Measurements from ENCODE around the gene RFTN1. TPM values are rescaled to one million over a fixed set of nuclear protein-coding genes. Genes with fewer than 3 reads are reported as not detected.

Gene RFTN1
- polyA plus RNA-seq, 3 donors from 2014 or later: 96.5 to 194 (median 109) TPM

DNA sequence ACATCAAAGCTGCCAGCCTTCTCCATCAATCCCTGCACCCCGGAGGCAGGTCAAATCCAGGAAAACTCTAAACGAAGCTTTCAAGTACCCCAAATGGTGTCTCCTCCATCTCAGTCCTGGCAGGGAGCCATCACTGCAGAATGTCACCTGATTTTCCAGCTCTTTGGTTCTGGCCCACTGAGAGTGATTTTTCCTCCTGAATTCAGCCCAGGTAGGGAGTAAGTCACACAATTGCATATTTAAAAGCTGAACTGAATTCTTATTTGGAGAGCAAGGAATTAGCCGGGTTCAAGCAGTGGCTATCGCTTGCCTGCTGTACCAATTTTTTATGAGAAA, 5.3 kb downstream of the RFTN1 start:
- no peak for DNase-seq
- peaks cover 6 to 18% (median 17%) of the 10 kb centered on the region in 3 donors for H3K36me3 Mint-ChIP-seq
- peaks cover 86 to 93% of the 10 kb centered on the region in 2 donors for H3K4me1 Mint-ChIP-seq
- H3K27ac Mint-ChIP-seq: peak overlapping the region; percentile 37 to 96 (median 80)
- no peaks in the 10 kb centered on the region for H3K9me3 Mint-ChIP-seq
- peaks cover 16 to 24% (median 20%) of the 10 kb centered on the region in 3 donors for H3K27me3 Mint-ChIP-seq (ENCODE audit: low read depth in 3 of 3)
- H3K4me3 Mint-ChIP-seq: peak overlapping the region in 4 of 5 donors; percentile 40 to 78 (median 60)

DNA sequence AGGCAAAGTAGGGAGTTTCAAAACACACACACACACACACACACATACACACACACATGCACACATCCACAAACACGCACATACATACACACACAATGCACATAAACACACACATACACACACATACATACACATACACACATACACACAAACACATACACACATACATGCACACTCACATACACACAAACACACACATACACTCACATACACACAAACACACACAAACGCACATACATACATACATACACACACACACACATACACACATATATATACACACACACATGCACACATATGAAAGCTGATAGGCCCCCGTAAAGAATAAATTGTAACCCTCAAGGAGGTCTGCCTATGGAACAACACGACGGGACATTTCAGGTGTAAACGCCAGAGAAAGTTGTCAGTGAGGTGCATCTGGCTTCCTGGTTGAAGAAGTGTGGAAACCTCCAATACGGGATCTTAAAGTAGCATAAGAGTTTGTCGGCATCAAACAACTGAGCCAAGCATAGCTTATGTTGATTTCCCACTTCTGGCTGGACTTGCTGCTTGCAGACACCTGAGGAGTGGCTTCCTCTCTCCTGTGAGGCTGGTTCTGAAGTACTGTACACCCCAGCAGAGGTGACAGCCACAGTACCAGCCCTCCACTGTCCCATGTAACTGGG, 5.8 kb downstream of the RFTN1 start:
- Mint-ChIP-seq H3K9me3 (no peaks in the 10 kb centered on the region), H3K36me3 (peaks cover 6 to 18% (median 18%) of the 10 kb centered on the region in 3 donors), H3K4me3 (peak overlapping the region in 4 of 5 donors; percentile 40 to 78 (median 60)), H3K27me3 (ENCODE audit: low read depth in 3 of 3) (peaks cover 12 to 23% (median 20%) of the 10 kb centered on the region in 3 donors), H3K27ac (peak overlapping the region; percentile 37 to 96 (median 80)), H3K4me1 (peaks cover 87 to 98% of the 10 kb centered on the region in 2 donors)
- no peak for DNase-seq

DNA sequence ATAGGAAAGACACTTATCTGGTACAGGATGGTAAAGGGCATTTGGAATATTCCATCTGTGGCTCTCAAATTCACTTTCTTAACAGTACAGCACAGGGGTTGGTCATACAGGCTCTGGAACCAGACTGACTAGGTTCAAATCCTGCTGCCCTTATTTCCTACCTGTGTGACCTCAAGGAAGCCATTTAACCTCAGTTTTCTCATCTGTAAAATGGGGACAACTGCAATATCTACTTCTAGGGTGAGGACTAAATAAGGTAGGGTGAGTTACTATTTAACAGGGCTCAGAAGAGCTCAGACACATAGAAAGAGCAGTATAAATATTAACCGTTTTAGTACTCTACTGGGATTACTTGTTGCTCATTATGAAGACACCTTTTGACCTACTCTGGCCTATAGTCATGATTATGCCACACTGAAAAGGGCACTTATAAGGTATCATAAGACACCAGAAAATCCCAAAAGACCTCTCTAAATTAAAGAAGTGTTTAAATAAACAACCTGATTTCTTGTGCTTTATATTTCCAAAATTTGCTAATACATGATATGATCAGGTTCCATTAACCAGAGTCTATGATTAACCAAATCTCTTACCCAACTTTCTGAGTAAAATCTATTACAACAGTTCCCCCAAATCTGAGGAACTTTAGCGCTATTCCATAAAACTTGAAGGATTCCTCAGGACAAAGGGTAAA, 6.5 kb downstream of the RFTN1 start:
- Mint-ChIP-seq H3K36me3 (peaks cover 6 to 22% (median 18%) of the 10 kb centered on the region in 3 donors), H3K9me3 (no peaks in the 10 kb centered on the region), H3K4me1 (peaks cover 88 to 100% of the 10 kb centered on the region in 2 donors), H3K27me3 (ENCODE audit: low read depth in 3 of 3) (peaks cover 6 to 16% (median 13%) of the 10 kb centered on the region in 3 donors), H3K4me3 (peak overlapping the region in 2 of 5 donors; percentile 62 to 78), H3K27ac (peak overlapping the region in 5 of 6 donors; percentile 33 to 96 (median 77))
- no peak for DNase-seq

DNA sequence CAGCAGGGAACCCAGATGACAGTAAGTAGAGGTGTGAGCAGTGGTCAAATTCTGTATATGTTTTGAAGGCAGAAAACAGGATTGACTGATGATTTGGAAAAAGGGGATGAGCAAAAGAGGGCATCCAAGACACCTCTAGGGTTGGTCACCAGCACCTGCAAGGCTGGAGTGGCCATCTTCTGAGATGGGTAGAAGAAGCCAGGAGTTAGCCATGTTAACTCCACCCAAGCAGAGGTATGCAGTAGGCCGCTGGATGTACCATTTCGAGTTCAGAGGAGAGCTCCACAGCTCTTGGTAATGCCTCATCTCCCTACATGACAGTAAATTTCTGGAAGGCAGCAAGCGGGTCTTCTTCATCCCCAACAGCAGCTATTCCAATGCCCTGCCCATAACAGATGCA, 7.0 kb downstream of the RFTN1 start:
- H3K36me3 Mint-ChIP-seq: peaks cover 6 to 22% (median 14%) of the 10 kb centered on the region in 3 donors
- peaks cover 84 to 99% of the 10 kb centered on the region in 2 donors for H3K4me1 Mint-ChIP-seq
- H3K27me3 Mint-ChIP-seq (ENCODE audit: low read depth in 3 of 3): peaks cover 3 to 11% (median 8%) of the 10 kb centered on the region in 3 donors
- no peak overlapping the region for H3K4me3 Mint-ChIP-seq
- no peaks in the 10 kb centered on the region for H3K9me3 Mint-ChIP-seq
- peak overlapping the region in 4 of 6 donors; percentile 38 to 67 (median 42) for H3K27ac Mint-ChIP-seq
- no peak for DNase-seq

DNA sequence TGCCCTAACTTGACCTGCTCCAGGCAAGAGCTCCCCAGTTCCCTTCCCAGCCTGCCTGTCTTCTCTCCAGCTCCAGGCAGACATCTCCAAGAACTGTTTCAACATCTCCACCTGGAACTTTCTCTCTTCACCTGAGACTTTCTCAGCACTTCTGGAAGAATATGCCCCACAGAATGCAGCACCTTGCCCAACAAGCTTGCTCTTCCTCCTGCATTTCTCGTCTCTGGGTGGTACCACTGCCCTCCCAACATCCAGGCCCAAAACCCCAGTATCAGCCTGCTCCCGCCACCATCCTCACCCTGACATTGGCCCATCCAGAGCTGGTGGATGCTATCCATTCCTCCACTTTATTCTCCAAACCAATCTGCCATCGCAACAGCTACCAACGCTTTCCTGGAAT, 8.8 kb downstream of the RFTN1 start:
- Mint-ChIP-seq H3K4me3 (no peak overlapping the region), H3K27me3 (ENCODE audit: low read depth in 3 of 3) (peaks cover 3 to 10% (median 8%) of the 10 kb centered on the region in 3 donors), H3K27ac (peak overlapping the region in 4 of 6 donors; percentile 14 to 56 (median 41)), H3K36me3 (peaks cover 6 to 19% (median 14%) of the 10 kb centered on the region in 3 donors), H3K4me1 (peaks cover 77 to 91% of the 10 kb centered on the region in 2 donors), H3K9me3 (no peaks in the 10 kb centered on the region)
- no peak for DNase-seq

- peaks cover 76 to 91% of the 10 kb centered on the region in 2 donors for H3K4me1 Mint-ChIP-seq
- peak overlapping the region in 1 of 6 donors; percentile 14 for H3K27ac Mint-ChIP-seq
- H3K27me3 Mint-ChIP-seq (ENCODE audit: low read depth in 3 of 3): peaks cover 3 to 10% (median 8%) of the 10 kb centered on the region in 3 donors
- no peak overlapping the region for H3K4me3 Mint-ChIP-seq
- H3K36me3 Mint-ChIP-seq: peaks cover 6 to 19% (median 14%) of the 10 kb centered on the region in 3 donors
- no peaks in the 10 kb centered on the region for H3K9me3 Mint-ChIP-seq
- DNase-seq: no peak
These were observed 9.3 kb downstream of the RFTN1 start for GRCh38 chr3:16504242-16504641.

DNA sequence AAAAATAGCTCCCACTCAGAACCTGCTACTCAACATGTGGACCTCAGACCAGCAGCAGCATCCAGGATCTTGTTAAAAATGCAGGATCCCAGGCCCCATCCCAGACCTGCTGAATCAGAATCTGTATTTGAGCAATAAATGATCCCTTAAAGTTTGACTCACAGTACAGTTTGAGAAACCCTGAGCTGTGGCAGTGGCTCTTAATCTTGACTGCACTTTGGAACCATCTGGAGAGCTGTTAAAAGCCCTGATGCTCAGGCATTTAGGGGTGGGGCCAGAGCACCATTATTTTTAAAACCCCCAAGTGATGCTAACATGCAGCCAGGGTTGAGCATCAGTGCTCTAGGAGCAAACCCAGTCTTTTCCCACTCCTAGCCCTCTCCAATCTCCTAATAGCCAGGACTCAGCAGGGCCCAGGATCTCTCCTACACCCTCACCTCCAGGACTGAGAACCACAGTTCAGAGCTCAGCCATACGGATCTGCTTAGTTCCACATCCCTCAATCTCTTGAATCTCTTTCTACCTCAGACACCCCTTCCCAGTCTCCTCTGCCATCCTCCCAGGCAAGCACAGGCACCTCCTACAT, 10.2 kb downstream of the RFTN1 start:
- Mint-ChIP-seq H3K9me3 (no peaks in the 10 kb centered on the region), H3K4me3 (no peak overlapping the region), H3K4me1 (peaks cover 78 to 91% of the 10 kb centered on the region in 2 donors), H3K27ac (peak overlapping the region; percentile 3 to 69 (median 33)), H3K27me3 (ENCODE audit: low read depth in 3 of 3) (peaks cover 3 to 10% (median 8%) of the 10 kb centered on the region in 3 donors), H3K36me3 (peaks cover 6 to 19% (median 14%) of the 10 kb centered on the region in 3 donors)
- no peak for DNase-seq

DNA sequence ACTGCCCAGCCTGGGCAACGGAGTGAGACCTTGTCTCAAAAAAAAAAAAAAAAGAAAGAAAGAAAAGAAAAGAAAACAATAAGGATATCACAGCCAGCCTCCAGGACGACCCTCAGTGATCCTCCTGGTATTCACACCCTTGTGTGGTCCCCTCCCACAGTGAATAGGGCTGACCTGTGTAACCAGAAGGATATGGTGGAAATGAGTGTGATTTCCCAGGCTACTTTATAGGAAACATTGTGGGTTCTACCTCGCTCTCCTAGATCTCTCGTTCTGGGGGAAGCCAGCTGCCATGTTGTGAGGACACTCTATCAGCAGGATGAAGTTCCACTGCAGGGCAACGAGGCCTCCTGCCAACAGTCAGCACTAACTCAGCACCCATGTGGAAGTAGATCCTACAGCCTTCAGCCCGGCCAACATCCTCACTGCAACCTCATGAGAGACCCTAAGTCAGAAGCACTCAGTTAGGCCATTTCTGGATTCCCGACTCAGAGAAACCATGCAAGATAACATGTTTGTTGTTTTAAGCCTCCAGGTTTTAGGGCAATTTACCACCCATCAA, 11.1 kb downstream of the RFTN1 start:
- Mint-ChIP-seq H3K36me3 (peaks cover 6 to 19% (median 14%) of the 10 kb centered on the region in 3 donors), H3K27me3 (ENCODE audit: low read depth in 3 of 3) (peaks cover 0 to 7% (median 6%) of the 10 kb centered on the region in 3 donors), H3K27ac (peak overlapping the region in 5 of 6 donors; percentile 29 to 69 (median 62)), H3K4me1 (peaks cover 77 to 91% of the 10 kb centered on the region in 2 donors), H3K4me3 (no peak overlapping the region), H3K9me3 (no peaks in the 10 kb centered on the region)
- DNase-seq: no peak

- Mint-ChIP-seq H3K4me3 (no peak overlapping the region), H3K4me1 (peaks cover 78 to 91% of the 10 kb centered on the region in 2 donors), H3K27ac (peak overlapping the region in 1 of 6 donors; percentile 35), H3K27me3 (ENCODE audit: low read depth in 3 of 3) (peaks cover 0 to 6% (median 5%) of the 10 kb centered on the region in 3 donors), H3K9me3 (no peaks in the 10 kb centered on the region), H3K36me3 (peaks cover 6 to 19% (median 14%) of the 10 kb centered on the region in 3 donors)
- no peak for DNase-seq
These were observed 12.1 kb downstream of the RFTN1 start for GRCh38 chr3:16501376-16501775.

- H3K4me3 Mint-ChIP-seq: no peak overlapping the region
- no peak overlapping the region for H3K27ac Mint-ChIP-seq
- peaks cover 0 to 6% (median 4%) of the 10 kb centered on the region in 3 donors for H3K27me3 Mint-ChIP-seq (ENCODE audit: low read depth in 3 of 3)
- H3K36me3 Mint-ChIP-seq: peaks cover 6 to 18% (median 14%) of the 10 kb centered on the region in 3 donors
- DNase-seq: no peak
- H3K9me3 Mint-ChIP-seq: no peaks in the 10 kb centered on the region
- H3K4me1 Mint-ChIP-seq: peaks cover 78 to 91% of the 10 kb centered on the region in 2 donors
These were observed 12.6 kb downstream of the RFTN1 start for GRCh38 chr3:16500911-16501310.

DNA sequence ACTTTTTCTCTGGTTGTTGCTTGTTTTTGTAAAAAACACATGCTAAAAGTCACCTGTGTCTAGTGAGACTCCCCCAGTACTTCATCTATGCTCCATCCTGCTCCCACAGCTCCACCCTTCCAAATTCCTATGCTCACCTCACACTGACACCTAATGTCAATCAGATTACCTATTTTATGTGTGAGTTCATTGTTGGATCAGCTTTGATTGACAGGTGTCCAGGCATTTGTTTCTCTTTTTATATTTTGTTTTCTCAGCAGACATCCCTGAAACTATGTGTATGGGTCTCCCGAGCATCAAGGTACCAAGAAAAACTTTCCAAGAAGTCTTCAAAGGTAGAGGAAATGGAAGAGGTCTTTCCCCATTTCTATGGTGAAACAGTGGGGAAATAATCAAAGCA, 13.4 kb downstream of the RFTN1 start:
- H3K27ac Mint-ChIP-seq: peak overlapping the region in 1 of 6 donors; percentile 3
- peaks cover 0 to 6% (median 4%) of the 10 kb centered on the region in 3 donors for H3K27me3 Mint-ChIP-seq (ENCODE audit: low read depth in 3 of 3)
- no peak for DNase-seq
- H3K4me1 Mint-ChIP-seq: peaks cover 80 to 91% of the 10 kb centered on the region in 2 donors
- peaks cover 2 to 13% (median 6%) of the 10 kb centered on the region in 3 donors for H3K36me3 Mint-ChIP-seq
- no peaks in the 10 kb centered on the region for H3K9me3 Mint-ChIP-seq
- H3K4me3 Mint-ChIP-seq: no peak overlapping the region

DNA sequence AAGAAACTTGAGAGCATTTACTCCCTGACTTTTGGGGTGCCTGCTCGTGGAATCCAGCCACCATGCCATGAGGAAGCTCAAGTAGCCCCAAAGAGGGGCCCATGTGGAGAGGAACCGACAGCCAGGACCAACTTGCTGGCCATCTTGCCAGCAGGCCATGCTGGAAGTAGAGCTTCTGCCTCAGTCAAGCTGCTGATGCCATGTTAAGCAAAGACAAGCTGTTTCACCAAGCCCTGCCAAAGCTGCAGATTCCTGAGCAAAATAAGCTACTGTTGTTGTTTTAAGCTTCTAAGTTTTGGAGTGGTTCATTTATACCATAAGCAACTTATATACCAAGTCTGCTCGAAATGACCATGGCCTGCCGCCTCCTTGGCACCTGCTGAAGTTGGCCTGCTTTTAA, 14.1 kb downstream of the RFTN1 start:
- no peak for DNase-seq
- Mint-ChIP-seq H3K4me3 (no peak overlapping the region), H3K9me3 (no peaks in the 10 kb centered on the region), H3K27me3 (ENCODE audit: low read depth in 3 of 3) (peaks cover 0 to 4% (median 4%) of the 10 kb centered on the region in 3 donors), H3K36me3 (peaks cover 0 to 5% (median 0%) of the 10 kb centered on the region in 3 donors), H3K4me1 (peaks cover 80 to 91% of the 10 kb centered on the region in 2 donors), H3K27ac (peak overlapping the region in 1 of 6 donors; percentile 78)

DNA sequence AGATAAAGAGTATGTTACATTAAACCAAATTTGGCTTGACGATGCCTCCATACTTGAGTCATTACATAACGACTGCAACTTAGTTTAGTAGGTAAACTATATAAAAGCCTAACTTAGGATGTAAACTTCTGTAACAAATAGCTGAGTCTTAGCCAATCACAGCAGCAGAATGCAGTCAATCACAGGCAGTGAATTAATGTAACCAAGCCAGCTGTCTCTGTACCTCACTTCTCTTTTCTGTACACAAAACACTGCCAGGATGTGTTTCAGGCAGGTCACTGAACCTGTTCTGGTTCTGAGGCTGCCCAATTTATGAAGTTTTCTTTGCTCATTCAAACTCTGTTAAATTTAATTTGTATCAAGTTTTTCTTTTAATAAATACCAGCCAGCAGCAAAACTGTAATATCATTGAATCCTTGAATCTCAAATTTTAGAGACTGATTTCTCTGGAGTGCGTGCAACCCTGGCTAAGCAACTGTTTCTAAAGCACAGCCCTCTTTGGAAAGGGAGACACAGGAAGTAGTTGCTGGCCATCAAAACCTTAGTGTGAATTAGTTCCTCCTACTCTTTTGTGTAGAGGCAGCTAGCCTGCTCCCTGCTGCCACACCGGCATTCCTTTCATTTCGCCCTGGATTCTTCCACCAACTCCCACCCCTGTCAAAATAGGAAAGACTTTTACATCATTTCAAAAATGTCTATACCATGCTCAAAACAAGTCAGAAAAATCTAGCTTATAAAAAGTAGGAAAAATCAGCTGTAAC, 15.2 kb downstream of the RFTN1 start:
- no peaks in the 10 kb centered on the region for H3K9me3 Mint-ChIP-seq
- no peak for DNase-seq
- H3K27ac Mint-ChIP-seq: peak overlapping the region; percentile 37 to 89 (median 77)
- H3K4me3 Mint-ChIP-seq: peak overlapping the region; percentile 46 to 80 (median 76)
- H3K36me3 Mint-ChIP-seq: peaks cover 0 to 5% (median 0%) of the 10 kb centered on the region in 3 donors
- H3K4me1 Mint-ChIP-seq: peaks cover 85 to 91% of the 10 kb centered on the region in 2 donors
- peaks cover 0 to 4% (median 4%) of the 10 kb centered on the region in 3 donors for H3K27me3 Mint-ChIP-seq (ENCODE audit: low read depth in 3 of 3)

Measured in immature natural killer cell (primary cell).